ENCODE results near the gene VRTN. TPM values are rescaled to one million over a fixed set of nuclear protein-coding genes. Genes with fewer than 3 reads are reported as not detected.
A peak's percentile ranks its signal among the peaks of the same experiment; 100 is the strongest.

VRTN gene
- total RNA-seq, 1 donor = not detected

- no peak for DNase-seq (ENCODE audit: low read depth)
- TF ChIP-seq, protein P1, sequence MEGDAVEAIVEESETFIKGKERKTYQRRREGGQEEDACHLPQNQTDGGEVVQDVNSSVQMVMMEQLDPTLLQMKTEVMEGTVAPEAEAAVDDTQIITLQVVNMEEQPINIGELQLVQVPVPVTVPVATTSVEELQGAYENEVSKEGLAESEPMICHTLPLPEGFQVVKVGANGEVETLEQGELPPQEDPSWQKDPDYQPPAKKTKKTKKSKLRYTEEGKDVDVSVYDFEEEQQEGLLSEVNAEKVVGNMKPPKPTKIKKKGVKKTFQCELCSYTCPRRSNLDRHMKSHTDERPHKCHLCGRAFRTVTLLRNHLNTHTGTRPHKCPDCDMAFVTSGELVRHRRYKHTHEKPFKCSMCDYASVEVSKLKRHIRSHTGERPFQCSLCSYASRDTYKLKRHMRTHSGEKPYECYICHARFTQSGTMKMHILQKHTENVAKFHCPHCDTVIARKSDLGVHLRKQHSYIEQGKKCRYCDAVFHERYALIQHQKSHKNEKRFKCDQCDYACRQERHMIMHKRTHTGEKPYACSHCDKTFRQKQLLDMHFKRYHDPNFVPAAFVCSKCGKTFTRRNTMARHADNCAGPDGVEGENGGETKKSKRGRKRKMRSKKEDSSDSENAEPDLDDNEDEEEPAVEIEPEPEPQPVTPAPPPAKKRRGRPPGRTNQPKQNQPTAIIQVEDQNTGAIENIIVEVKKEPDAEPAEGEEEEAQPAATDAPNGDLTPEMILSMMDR (IDR thresholded peaks at IDR 0.05; ENCODE audit: insufficient read depth, low read depth, low read length) = no peak
- H3K4me3 ChIP-seq (ENCODE audit: low read depth, low read length) = no peak overlapping the region
Observed at GRCh38 chr14:74358176-74358829, 10.0 kb downstream of the VRTN start.

DNA sequence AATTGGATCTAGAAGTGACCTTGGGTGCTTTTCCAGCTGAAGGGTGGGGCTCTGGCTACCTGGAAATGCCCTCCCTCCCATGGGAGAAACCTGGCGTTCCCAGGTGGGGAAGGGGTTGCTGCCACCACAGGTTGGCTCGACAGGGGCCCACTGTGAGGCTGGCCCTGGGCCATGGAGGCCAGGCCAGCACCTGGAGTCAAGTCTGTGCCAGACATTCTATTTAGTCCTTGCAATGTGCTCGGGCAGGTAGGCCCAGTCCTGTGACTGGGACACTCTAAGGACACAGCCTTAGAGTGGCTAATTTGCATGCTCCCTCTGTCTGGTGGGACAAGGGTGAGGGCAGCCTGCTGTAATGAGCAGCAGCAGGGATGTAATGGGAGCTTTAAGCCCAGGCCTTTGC, 11.9 kb downstream of the VRTN start:
- H3K4me3 ChIP-seq (ENCODE audit: low read depth, low read length) = no peak overlapping the region
- DNase-seq (ENCODE audit: low read depth) = no peak
- TF ChIP-seq, protein P1 (IDR thresholded peaks at IDR 0.05; ENCODE audit: insufficient read depth, low read depth, low read length) = no peak

GRCh38 chr14:74362361-74362915, 14.2 kb downstream of the VRTN start:
- H3K4me3 ChIP-seq (ENCODE audit: low read depth, low read length) = no peak overlapping the region
- TF ChIP-seq, protein P1 (IDR thresholded peaks at IDR 0.05; ENCODE audit: insufficient read depth, low read depth, low read length) = peak; percentile 98
- DNase-seq (ENCODE audit: low read depth) = peak; percentile 78

- no peak for DNase-seq (ENCODE audit: low read depth)
- H3K4me3 ChIP-seq (ENCODE audit: low read depth, low read length) = no peak overlapping the region
- TF ChIP-seq, protein P1 (IDR thresholded peaks at IDR 0.05; ENCODE audit: insufficient read depth, low read depth, low read length) = no peak
Observed at GRCh38 chr14:74364271-74364880, 16.1 kb downstream of the VRTN start.

GRCh38 chr14:74368026-74368425, 19.8 kb downstream of the VRTN start:
- no peak overlapping the region for H3K4me3 ChIP-seq (ENCODE audit: low read depth, low read length)
- no peak for DNase-seq (ENCODE audit: low read depth)
- TF ChIP-seq, protein P1 (IDR thresholded peaks at IDR 0.05; ENCODE audit: insufficient read depth, low read depth, low read length) = no peak

GRCh38 chr14:74368441-74368840, 20.2 kb downstream of the VRTN start:
- TF ChIP-seq, protein P1 (IDR thresholded peaks at IDR 0.05; ENCODE audit: insufficient read depth, low read depth, low read length) = no peak
- no peak overlapping the region for H3K4me3 ChIP-seq (ENCODE audit: low read depth, low read length)
- DNase-seq (ENCODE audit: low read depth) = no peak

Measured in fibroblast of villous mesenchyme (primary cell).